GM20000 (cell line): ENCODE measurements around the gene IRAK2.
"Not testable (repeated sequence)": the region's sequence is repeated elsewhere in the genome, so short reads cannot be mapped to it uniquely, and the experiment has no call there.

Experiments used
- DNase-seq: peaks from one replicate; pipeline ENCODE4 v3.0.0; 2012; ENCODE audit warnings: low spot score
- CTCF ChIP-seq: IDR thresholded peaks from 2 replicates; pipeline ENCODE4 v1.5.1; 2012; ENCODE audit warnings: mild to moderate bottlenecking, control low read depth; ENCODE audit errors: extremely low read depth, missing control alignments

Gene IRAK2

GRCh38 chr3:10164546-10165393 lies at the start of gene IRAK2:
Gene IRAK2 (plus strand): TSS chr3:10164919. CDS start chr3:10164955, 36 bp downstream.
- peak; percentile 90 for DNase-seq
- TF ChIP-seq CTCF: peak; percentile 76

GRCh38 chr3:10115326-10116137 lies 49.2 kb upstream of the IRAK2 start, which contains the start of gene BRK1:
Gene BRK1 (plus strand): TSS chr3:10115675. CDS start chr3:10115702, 27 bp downstream.
- TF ChIP-seq CTCF: no peak

GRCh38 chr3:10116138-10116460 lies 48.6 kb upstream of the IRAK2 start:
- no peak for TF ChIP-seq CTCF
- DNase-seq: peak; percentile 25

More at GRCh38 chr3:10115326-10116137, 49.2 kb upstream of the IRAK2 start, which contains the start of gene BRK1:
- DNase-seq: peak; percentile 99

GRCh38 chr3:10116928-10117327 lies 47.8 kb upstream of the IRAK2 start:
- no peak for TF ChIP-seq CTCF
- no peak for DNase-seq

- no peak for TF ChIP-seq CTCF
- no peak for DNase-seq
Observed at GRCh38 chr3:10119376-10119775, 45.3 kb upstream of the IRAK2 start.

- DNase-seq: no peak
- no peak for TF ChIP-seq CTCF
Observed at GRCh38 chr3:10121064-10121463, 43.7 kb upstream of the IRAK2 start.

GRCh38 chr3:10122724-10123123 lies 42.0 kb upstream of the IRAK2 start:
- TF ChIP-seq CTCF: no peak
- no peak for DNase-seq

- DNase-seq: not testable (repeated sequence)
Observed at GRCh38 chr3:10135872-10136271, 28.8 kb upstream of the IRAK2 start.
